Body of pancreas (tissue), 4 donors: ENCODE data around the gene FAS.

ENCODE experiments used
- CTCF ChIP-seq, 7 experiments: fragments of 450-650 bp in 4 of 7; fragments of 200-600 bp in 3 of 7; sonication (generic) in 3 of 7; IDR thresholded peaks; one replicate each; pipeline ENCODE4 v1.5.1; 2016 to 2019; ENCODE audit warnings: antibody characterized with exemption in 7 of 7
- POLR2A ChIP-seq, 3 donors: fragments of 450-650 bp; IDR thresholded peaks; one replicate each; pipeline ENCODE4 v1.6.1; 2016; ENCODE audit warnings: antibody characterized with exemption in 3 of 3, mild to moderate bottlenecking in 2 of 3

- no peak for TF ChIP-seq CTCF (IDR thresholded peaks at IDR 0.05)
- no peak for TF ChIP-seq POLR2A (IDR thresholded peaks at IDR 0.05)
Measured at GRCh38 chr10:89032141-89032891, 41.7 kb downstream of the FAS start.
